PFSK-1 (cell line): ENCODE measurements around the gene SHISAL1.

Source experiments
- FOXP2 ChIP-seq: optimal IDR thresholded peaks from 2 replicates; pipeline ENCODE3; 2011; ENCODE audit warnings: borderline replicate concordance, control low read depth, inconsistent platforms; ENCODE audit not compliant: insufficient read depth; ENCODE audit errors: extremely low read length, extremely low read depth
- POLR2AphosphoS5 ChIP-seq: IDR thresholded peaks from 2 replicates; pipeline ENCODE4 v1.6.1; 2012; ENCODE audit warnings: low read depth, mild to moderate bottlenecking, control low read depth, low read length, moderate library complexity
- REST ChIP-seq, 2 experiments: IDR thresholded peaks; 2 replicates each; pipeline versions ENCODE4 v1.6.1 to v1.8.0; 2011 to 2012; ENCODE audit warnings: low read depth in 2 of 2, low read length in 2 of 2, control low read depth in 1 of 2, inconsistent platforms in 1 of 2, mild to moderate bottlenecking in 1 of 2, moderate library complexity in 1 of 2; ENCODE audit not compliant: insufficient read depth in 1 of 2
- SIN3A ChIP-seq: IDR thresholded peaks from 2 replicates; pipeline ENCODE4 v1.6.1; 2012; ENCODE audit warnings: mild to moderate bottlenecking, low read length, moderate library complexity, borderline replicate concordance; ENCODE audit not compliant: insufficient read depth
- TAF1 ChIP-seq: IDR thresholded peaks from 2 replicates; pipeline ENCODE4 v1.6.1; 2012; ENCODE audit warnings: low read length, control low read depth, borderline replicate concordance; ENCODE audit not compliant: insufficient read depth

- TF ChIP-seq REST (IDR thresholded peaks at IDR 0.05; ENCODE audit: insufficient read depth in 1 of 2, low read depth in 2 of 2, low read length in 2 of 2): no peak
- TF ChIP-seq POLR2AphosphoS5: no peak
- TF ChIP-seq TAF1: no peak
- TF ChIP-seq SIN3A: no peak
- no peak for TF ChIP-seq FOXP2
Measured at GRCh38 chr22:44338177-44338810, 25.5 kb upstream of the SHISAL1 start.
